ENCODE measurements around the gene KLHL29. TPM values are rescaled to one million over a fixed set of nuclear protein-coding genes. Genes with fewer than 3 reads are reported as not detected.

KLHL29 gene
- total and polyA plus RNA-seq, 2 donors (not counting 1 experiment from before 2014, with no cell fraction given) = 1.3 to 3.4 TPM

DNA sequence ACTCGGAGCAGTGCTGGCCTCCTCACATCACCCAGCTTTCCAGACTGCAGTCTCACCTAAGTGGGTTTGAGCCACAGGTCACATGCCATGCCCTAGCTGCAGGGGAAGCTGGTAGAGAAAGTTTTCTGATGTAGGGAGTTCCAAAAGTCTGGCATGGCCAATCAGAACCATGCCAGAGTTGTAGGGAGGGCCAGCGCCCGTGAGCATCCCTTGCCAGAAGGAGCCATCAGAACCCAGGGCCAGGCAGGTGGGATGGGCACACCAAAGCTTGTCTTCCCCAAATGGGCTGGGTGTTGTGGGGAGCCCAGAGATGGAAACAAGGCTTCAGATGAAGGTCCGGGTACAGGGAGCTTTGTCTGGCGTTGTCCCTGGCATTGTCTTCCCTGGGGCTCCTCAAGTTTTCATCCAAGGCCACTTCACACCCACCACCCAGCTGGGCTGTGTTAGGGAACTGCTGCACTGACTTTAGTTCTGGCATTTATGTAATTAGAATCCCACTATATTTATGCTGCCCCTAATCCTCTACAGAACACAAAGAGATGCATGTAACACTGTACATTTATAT lies 247.9 kb downstream of the KLHL29 start:
- 100% methylated on average over 2 of the region's 5 CpGs for WGBS (ENCODE audit: insufficient coverage)

DNA sequence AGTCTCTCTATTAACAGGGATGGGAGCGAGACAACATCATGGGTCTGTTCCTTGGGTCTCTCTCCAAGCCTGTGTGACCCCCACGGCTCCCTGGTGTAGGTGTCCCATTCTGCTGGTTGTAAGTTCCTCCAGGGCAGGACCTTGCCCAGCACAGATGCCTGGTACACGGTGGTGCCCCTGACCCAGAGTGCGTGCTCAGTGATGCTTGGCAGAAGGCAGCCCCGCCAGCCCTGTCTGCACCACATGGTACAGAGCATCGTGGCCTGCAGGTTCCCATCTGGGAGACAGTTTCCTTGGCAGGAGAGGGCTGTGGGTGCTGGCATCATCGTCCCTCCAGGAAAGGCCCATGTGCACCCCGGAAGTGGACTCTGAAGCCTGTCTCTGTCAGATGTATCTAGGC lies 249.0 kb downstream of the KLHL29 start:
- TF ChIP-seq EZH2 (IDR thresholded peaks at IDR 0.05; ENCODE audit: borderline replicate concordance, insufficient read depth, low read depth, low read length, poor library complexity, severe bottlenecking) = no peak
- H3K27me3 ChIP-seq (replicated peaks in 1 of 4; ENCODE audit: control extremely low read depth in 1 of 4, control insufficient read depth in 3 of 4, insufficient read depth in 4 of 4, low read length in 3 of 4) = no peaks in the 10 kb centered on the region
- CTCF ChIA-PET = no interaction called here
- peaks cover 0 to 3% (median 0%) of the 10 kb centered on the region in 3 donors for H3K9me3 ChIP-seq (ENCODE audit: control extremely low read depth in 1 of 3, control insufficient read depth in 2 of 3, insufficient read depth in 1 of 3, low read length in 2 of 3)
- Mint-ChIP-seq H3K4me1 (no peaks in the 10 kb centered on the region), H3K27ac (no peak overlapping the region), H3K4me3 (no peak overlapping the region), H3K27me3 (no peaks in the 10 kb centered on the region), H3K9me3 (ENCODE audit: insufficient read depth) (no peaks in the 10 kb centered on the region)
- no peak overlapping the region for H3K9ac ChIP-seq (ENCODE audit: low read length)
- no peak overlapping the region for H3K27ac ChIP-seq (ENCODE audit: low read length in 2 of 2)
- no peaks in the 10 kb centered on the region for H3K4me1 ChIP-seq (ENCODE audit: control insufficient read depth in 2 of 2, insufficient read depth in 2 of 2, low read length in 2 of 2)
- H3K4me2 ChIP-seq (replicated peaks; ENCODE audit: low read depth, low read length, poor library complexity, severe bottlenecking) = no peak overlapping the region
- 93% methylated on average over 8 of the region's 8 CpGs for WGBS (ENCODE audit: insufficient coverage)
- intact Hi-C loops (cut with micrococcal nuclease) = no loop called here
- no peak for ATAC-seq (ENCODE audit: low read depth)
- no peaks in the 10 kb centered on the region for H3K36me3 ChIP-seq (replicated peaks in 1 of 2; ENCODE audit: control extremely low read depth in 1 of 2, control insufficient read depth in 1 of 2, extremely low read depth in 1 of 2, insufficient read depth in 2 of 2, low read length in 1 of 2)
- no peak for DNase-seq
- no peaks in the 10 kb centered on the region for H3K79me2 ChIP-seq (ENCODE audit: control insufficient read depth, insufficient read depth, low read length)
- H2AFZ ChIP-seq (ENCODE audit: insufficient read depth, low read depth, low read length, poor library complexity, severe bottlenecking) = no peak overlapping the region
- H3K4me3 ChIP-seq (ENCODE audit: control extremely low read depth in 1 of 5, extremely low read depth in 1 of 5, insufficient read depth in 1 of 5, low read depth in 2 of 5, low read length in 4 of 5) = no peak overlapping the region
- no peaks in the 10 kb centered on the region for H4K20me1 ChIP-seq (ENCODE audit: control insufficient read depth, insufficient read depth, low read length, poor library complexity, severe bottlenecking)
- POLR2A ChIA-PET = no interaction called here

More for the DNA sequence above, 247.9 kb downstream of the KLHL29 start:
- H3K27ac Mint-ChIP-seq = no peak overlapping the region
- ChIA-PET POLR2A (no interaction called here), CTCF (no interaction called here)
- Histone ChIP-seq H2AFZ (ENCODE audit: insufficient read depth, low read depth, low read length, poor library complexity, severe bottlenecking) (no peak overlapping the region), H3K4me2 (replicated peaks; ENCODE audit: low read depth, low read length, poor library complexity, severe bottlenecking) (no peak overlapping the region), H3K9me3 (ENCODE audit: control extremely low read depth in 1 of 3, control insufficient read depth in 2 of 3, insufficient read depth in 1 of 3, low read length in 2 of 3) (no peaks in the 10 kb centered on the region), H3K9ac (ENCODE audit: low read length) (no peak overlapping the region), H3K36me3 (replicated peaks in 1 of 2; ENCODE audit: control extremely low read depth in 1 of 2, control insufficient read depth in 1 of 2, extremely low read depth in 1 of 2, insufficient read depth in 2 of 2, low read length in 1 of 2) (no peaks in the 10 kb centered on the region), H3K4me1 (ENCODE audit: control insufficient read depth in 2 of 2, insufficient read depth in 2 of 2, low read length in 2 of 2) (no peaks in the 10 kb centered on the region), H3K27ac (ENCODE audit: low read length in 2 of 2) (no peak overlapping the region), H3K79me2 (ENCODE audit: control insufficient read depth, insufficient read depth, low read length) (no peaks in the 10 kb centered on the region), H4K20me1 (ENCODE audit: control insufficient read depth, insufficient read depth, low read length, poor library complexity, severe bottlenecking) (no peaks in the 10 kb centered on the region), H3K27me3 (replicated peaks in 1 of 4; ENCODE audit: control extremely low read depth in 1 of 4, control insufficient read depth in 3 of 4, insufficient read depth in 4 of 4, low read length in 3 of 4) (no peaks in the 10 kb centered on the region), H3K4me3 (ENCODE audit: control extremely low read depth in 1 of 5, extremely low read depth in 1 of 5, insufficient read depth in 1 of 5, low read depth in 2 of 5, low read length in 4 of 5) (no peak overlapping the region)
- H3K4me3 Mint-ChIP-seq = no peak overlapping the region
- intact Hi-C loops (cut with micrococcal nuclease) = no loop called here
- no peaks in the 10 kb centered on the region for H3K27me3 Mint-ChIP-seq
- H3K9me3 Mint-ChIP-seq (ENCODE audit: insufficient read depth) = no peaks in the 10 kb centered on the region
- ATAC-seq (ENCODE audit: low read depth) = no peak
- no peak for DNase-seq
- TF ChIP-seq EZH2 (IDR thresholded peaks at IDR 0.05; ENCODE audit: borderline replicate concordance, insufficient read depth, low read depth, low read length, poor library complexity, severe bottlenecking) = no peak
- TF ChIP-seq, protein P1, sequence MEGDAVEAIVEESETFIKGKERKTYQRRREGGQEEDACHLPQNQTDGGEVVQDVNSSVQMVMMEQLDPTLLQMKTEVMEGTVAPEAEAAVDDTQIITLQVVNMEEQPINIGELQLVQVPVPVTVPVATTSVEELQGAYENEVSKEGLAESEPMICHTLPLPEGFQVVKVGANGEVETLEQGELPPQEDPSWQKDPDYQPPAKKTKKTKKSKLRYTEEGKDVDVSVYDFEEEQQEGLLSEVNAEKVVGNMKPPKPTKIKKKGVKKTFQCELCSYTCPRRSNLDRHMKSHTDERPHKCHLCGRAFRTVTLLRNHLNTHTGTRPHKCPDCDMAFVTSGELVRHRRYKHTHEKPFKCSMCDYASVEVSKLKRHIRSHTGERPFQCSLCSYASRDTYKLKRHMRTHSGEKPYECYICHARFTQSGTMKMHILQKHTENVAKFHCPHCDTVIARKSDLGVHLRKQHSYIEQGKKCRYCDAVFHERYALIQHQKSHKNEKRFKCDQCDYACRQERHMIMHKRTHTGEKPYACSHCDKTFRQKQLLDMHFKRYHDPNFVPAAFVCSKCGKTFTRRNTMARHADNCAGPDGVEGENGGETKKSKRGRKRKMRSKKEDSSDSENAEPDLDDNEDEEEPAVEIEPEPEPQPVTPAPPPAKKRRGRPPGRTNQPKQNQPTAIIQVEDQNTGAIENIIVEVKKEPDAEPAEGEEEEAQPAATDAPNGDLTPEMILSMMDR (IDR thresholded peaks at IDR 0.05) = no peak
- no peaks in the 10 kb centered on the region for H3K4me1 Mint-ChIP-seq

Data from B cell (primary cell).